Stimulated activated CD8-positive, alpha-beta memory T cell treated with anti-CD3 and anti-CD28 coated beads, Interleukin-2, amount 100 ng/mL, for 1 hour (primary cell): ENCODE results near the gene SERP1.
"Not testable (repeated sequence)": the region's sequence is repeated elsewhere in the genome, so short reads cannot be mapped to it uniquely, and the experiment has no call there.

Experiments used
- DNase-seq, 2 donors: peaks; one replicate each; pipeline ENCODE4 v3.0.0-alpha.2; 2020; ENCODE audit warnings: low read depth in 2 of 2

Gene SERP1

DNA sequence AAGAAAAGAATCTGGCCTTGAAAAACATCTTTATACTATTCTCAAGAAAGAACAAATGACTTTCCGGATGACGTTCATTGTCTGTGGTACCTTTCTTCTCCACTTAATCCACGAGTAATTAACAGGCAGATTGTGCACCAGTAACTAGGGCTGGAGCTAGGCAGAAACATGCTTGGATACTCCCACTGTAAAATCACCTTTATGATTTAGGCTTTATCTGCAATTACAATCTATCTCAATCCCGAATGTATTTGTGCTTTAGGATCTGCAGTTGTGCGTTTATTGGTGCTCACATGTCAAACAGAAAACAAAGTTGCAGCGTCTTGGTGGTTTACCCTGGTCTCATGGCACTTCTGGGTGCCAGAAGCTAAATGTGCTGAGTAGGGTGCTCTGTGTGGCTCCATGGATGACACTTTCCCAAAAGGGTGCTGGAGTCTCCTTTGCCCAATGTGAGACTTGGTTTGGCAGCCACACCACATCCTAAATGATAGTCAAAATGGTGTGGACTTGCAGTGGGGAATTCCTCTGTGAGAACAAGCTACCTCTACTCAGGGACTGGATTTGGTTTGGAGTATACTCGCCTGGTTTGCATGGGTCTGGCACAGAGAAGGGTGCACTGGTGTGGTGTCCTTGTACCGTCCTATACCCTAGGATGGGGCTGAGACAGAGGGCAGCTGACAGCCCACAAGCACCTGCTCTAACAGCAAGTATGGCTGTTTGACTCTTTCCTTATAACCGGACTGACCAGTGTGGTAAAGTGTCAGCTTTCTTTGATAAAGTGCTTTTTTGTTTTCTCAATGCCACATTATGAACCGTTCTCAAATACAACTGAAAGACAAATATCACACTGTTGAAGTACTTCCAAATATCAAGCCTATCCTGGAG, 7.7 kb downstream of the SERP1 start:
- no peak for DNase-seq

DNA sequence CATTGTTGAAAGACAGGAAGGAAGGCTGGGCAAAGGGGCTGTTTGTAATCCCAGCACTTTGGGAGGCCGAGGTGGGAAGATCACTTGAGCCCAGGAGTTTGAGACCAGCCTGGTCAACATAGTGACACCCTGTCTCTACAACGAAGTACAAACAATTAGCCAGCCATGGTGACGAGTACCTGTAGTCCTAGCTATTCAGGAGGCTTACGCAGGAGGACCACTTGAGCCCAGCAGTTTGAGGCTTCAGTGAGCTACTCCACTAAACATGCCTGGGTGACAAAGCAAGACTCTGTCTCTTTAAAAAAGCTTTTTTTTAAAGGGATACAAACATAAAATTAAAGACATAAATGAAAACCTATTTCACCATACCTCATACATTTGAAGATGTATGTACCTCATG, 11.1 kb downstream of the SERP1 start:
- no peak for DNase-seq

DNA sequence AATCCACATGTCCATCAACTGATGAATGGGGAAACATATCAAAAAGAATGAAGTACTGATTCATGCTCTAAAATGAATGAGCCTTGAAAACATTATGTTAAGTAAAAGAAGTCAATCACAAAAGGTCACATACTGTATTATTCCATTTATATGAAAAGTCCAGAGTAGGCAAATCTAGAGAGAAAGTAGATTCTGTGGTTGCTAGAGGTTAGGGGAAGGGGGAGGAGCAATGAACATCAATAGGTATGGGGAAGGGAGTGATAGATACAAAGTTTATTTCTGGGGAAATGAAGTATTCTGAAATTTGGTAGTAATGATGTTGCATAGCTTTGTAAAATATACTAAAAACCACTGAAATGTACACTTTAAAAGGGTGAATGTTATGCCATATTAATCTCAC, 14.5 kb downstream of the SERP1 start:
- DNase-seq = no peak

DNA sequence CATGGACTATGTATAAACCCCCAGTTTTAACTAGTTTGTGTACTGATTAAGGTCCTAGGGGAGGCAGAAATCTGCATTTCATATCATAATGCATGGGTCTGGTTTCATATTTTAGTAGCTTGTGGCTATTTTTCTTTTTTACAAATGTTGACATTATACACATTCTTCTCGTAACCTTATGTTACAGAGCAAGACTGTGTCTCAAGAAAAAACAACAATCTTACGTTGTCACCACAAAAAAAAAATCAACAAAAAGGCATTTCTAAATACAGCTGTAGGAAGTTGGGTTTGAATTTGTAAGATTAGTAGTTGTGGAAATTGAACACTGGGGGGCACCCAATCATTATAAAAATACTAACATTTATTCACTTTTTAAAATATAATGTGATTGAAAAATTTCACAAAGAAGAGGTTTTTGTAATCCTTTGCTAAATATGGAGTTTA, 17.9 kb downstream of the SERP1 start:
- no peak for DNase-seq

DNA sequence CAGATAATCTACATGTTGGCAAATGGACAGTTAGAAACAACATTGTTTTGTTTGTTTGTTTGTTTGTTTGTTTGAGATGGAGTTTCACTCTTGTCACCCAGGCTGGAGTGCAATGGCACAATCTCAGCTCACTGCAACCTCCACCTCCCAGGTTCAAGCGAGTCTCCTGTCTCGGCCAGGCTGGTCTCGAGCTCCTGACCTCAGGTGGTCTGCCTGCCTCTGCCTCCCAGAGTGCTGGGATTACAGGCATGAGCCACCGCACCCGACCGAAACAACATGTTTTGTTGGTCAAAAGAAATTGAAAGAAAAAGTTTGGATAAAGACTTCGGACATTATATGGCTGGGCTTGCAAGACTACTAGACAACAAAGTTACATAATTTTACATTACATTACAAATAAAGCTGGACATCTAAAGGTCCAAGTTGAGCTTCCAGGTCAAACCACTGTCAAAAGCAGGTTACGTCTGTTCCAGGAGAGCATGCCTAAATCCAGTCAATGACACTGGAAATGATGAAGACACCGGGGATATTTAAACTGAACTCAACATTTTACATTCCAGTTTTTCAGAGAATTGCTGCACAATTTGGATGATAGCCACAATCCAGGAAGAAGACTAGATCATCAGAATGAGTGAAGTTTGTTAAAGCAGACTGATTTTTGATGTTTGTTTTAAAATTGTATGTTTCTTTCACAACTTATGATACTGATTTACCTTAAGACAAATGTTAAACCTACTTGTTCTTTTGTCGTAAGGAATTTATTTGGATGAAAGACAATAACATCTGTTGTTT, 18.6 kb downstream of the SERP1 start:
- DNase-seq = no peak

DNA sequence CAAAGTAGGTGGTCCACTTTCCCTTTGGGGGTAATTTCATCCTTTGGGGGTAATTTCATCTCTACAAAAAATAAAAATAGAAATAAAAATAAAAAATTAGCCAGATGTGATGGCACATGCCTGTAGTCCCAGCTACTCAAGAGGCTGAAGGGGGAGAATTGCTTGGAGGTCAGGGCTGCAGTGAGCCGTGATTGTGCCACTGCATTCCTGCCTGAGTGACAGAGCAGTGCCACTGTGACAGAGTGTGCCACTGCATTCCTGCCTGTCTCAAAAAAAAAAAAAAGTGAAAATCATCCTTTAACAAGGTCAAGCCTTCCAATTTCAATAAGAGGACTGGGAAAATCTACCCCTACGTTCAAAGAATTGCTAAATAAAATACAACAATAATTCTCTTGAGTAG, 22.8 kb downstream of the SERP1 start:
- DNase-seq = no peak

DNA sequence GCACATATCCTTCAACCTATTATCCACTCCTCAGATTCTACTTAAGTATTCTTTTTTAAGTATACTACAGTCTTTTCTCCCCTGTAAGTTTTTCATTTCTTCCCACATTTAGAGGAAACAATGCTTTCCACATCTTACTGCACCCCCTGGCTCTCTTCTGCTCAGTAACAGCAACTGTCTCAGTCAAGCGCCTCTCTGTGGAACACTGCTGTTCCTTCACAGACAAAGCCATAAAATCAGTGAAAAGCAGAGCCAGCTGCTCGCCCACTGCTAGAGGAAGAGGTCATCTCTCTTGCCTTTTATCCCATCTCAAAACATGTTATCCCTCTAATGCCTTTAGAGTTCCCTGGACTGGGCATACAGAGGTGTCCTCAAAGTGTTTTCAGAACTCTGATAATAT, 24.8 kb downstream of the SERP1 start:
- no peak for DNase-seq

DNA sequence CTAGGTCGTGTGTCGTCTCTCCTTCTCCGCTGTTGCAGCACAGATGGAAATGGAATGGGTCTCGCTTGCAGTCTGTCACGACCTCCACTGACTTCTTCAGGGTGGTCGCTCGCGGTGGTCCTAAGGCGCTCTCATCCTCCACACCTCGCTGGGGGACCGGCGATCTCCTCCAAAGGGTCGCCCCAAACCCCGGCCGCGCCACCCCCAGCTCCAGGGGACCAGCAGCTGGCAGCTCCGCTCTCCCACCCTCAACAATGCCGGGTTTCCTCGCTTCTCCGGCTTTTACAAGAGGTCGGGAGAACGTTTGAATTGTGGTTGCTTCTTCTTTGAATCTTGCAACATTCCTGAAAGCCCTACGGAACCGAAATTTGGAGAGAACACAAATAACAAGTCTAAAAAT, 25.9 kb downstream of the SERP1 start:
- no peak for DNase-seq

DNA sequence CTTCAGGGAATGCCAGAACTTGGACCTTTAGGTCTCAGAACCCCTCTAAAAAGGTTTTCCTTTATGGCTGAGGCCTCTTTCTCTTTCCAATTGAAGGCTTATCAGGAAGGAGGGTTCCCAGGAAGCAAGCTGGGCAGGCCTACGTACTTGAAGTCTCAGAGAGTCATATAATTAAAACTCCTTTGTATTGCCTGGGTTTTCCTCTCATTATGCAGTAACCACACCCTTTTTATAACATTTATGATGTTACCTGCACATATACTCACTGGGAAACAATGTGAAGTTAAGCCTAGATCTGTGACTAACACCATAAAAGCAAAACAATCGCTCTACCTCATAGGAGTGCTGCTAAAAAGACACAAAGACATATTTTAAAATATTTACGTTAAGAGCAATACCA, 27.3 kb downstream of the SERP1 start:
- DNase-seq = no peak

DNA sequence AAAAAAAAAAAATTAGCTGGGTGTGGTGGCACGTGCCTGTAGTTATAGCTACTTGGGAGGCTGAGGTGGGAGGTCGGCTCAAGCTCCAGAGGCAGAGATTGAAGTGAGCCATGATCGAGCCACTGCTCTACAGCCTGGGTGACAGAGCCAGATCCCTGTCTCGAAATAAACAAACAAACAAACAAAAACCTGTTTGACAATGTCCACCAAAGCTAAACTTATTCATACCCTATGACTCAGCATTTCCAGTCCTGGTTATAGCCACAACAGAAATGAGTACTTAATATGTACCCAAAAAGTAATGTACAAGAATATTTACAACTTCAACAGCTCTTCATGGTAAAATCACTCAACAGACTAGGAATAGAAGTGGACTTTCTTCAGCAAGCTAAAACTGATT, 31.1 kb downstream of the SERP1 start:
- DNase-seq = no peak

DNA sequence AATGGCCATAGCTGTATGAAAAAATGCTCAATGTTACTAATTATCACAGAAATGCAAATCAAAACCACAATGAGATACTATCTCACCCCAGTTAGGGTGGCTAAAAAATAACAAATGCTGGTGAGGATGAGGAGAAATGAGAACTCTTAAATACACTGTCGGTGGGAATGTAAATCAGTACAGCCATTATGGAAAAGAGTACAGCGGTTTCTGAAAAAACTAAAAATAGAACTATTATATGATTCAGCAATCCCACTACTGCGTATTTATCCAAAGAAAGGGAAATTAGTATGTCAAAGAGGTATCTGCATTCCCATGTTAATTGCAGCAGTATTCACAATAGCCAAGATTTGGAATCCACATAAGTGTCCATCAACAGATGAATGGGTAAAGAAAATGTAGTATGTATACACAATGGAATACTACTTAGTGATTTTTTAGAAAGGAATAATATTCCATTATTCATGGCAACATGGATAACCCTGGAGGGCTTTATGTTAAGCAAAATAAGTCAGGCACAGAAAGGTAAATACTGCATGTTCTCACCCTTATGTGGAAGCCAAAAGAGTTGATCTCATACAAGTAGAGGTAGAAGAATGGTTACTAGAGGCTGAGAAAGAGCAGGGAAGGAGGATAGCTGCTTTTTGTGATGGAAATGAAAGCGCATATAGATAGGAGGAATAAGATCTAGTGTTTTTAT, 35.0 kb downstream of the SERP1 start:
- DNase-seq = no peak

DNA sequence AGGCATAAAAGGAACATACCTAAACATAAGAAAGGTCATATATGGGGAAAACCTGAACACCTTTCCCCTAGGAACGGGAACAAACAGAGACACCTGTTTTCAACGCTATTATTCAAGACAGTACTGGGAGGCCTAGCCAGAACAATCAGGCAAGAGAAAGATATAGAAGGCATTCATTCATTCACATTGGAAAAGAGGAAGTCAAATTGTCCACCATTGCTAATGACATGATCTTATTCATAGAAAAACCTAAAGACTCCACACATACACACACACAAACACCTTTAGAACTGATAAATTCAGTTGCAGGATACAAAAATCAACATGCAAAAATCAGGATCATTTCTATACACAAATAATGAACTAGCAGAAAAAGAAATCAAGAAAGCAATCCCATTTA, 36.5 kb downstream of the SERP1 start:
- DNase-seq = no peak

DNA sequence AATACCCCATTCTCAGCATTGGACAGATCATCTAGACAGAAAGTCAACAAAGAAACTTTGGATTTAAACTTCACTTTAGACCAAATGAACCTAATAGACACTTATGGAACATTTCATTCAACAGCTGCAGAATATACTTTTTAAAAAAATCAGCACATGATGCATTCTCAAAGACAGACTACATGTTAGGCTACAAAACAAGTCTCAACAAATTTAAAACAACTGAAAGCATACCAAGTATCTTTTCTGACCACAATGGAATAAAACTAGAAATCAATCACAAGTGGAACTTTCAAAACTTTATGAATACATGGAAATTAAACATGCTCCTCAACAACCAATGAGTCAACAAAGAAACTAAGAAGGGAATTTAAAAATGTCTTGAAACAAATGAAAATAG, 37.9 kb downstream of the SERP1 start:
- no peak for DNase-seq

DNA sequence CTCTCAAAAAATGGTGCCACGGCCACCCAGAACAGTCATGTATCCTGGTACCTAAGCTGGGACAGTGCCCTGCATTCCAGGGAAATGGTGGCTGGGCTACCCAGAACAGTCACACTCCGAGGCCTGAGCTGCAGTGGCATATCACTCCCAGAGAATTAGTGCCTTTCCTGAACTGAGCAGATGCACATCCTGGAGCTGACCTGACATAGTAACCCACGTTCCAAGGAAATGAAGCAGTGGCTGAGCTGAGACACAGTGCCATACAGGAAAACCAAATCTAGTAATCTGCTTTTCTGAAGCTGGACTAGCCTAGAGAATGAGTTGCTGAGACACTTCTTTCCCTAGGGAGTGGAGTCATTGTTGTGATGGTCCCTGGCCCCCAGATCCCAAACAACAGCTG, 41.8 kb downstream of the SERP1 start:
- DNase-seq = no peak

DNA sequence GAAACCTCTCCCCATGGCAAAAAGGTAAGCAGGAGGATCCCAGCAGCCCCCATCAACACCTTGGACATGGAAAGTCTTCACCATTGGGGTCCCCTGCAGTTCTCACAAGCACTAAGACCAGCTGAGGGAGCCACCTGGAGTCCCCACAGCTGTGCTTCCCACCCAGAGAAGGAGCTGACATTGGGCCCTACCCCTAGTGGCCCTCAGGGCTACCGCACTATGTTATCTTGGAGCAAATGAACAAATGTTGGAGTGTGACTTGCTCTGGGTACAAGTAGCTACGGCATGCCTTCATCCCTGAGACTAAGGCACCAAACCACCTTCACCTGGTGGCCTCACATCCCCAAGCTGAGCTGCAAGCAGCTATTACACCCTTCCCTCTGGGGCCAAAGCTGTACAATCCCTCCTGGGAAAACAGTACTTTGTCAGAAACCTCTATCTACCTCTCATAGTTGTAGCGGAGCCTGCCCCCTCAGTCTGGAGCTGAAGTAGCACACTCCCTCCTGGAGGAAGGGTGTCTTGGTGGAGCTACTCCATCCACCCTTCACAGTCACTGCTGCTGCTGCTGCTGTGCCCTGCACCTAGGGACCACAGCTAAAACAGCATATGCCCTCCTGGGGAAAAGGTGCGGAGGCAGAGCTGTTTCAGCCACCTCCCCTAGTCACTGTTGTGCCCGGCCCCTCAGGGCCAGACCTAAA, 42.7 kb downstream of the SERP1 start:
- DNase-seq = no peak

DNA sequence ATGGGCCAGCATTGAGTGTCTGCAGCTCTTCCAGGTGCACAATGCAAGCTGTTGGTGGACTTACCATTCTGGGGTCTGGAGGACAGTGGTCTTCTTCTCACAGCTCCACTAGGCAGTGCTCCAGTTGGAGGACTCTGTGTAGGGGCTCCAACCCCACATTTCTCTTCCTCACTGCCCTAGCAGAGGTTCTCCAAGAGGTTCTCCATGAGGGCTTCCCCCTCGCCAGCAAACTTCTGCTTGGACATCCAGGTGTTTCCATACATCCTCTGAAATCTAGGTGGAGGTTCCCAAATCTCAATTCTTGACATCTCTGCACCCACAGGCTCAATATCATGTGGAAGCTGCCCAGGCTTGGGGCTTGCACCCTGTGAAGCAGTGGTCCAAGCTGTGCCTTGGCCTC, 45.3 kb downstream of the SERP1 start:
- not testable (repeated sequence) for DNase-seq

DNA sequence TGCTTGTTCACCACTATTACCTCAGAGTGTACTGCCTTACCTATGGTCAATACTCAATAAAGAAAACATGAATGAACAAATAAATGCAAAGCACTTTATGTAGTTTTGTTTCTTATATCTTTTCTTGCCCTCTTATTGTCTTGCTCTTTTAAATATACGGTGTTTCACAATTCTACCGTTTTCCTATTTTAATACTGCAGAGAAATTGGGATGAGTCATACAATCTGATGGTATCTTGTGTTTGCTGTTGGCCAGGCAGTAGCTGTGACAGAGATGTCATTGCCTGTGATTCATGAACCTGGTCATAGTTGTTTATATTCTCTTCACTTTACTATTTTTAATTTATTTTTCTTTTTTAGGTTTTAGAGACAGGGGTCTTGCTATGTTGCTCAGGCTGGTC, 48.3 kb downstream of the SERP1 start:
- no peak for DNase-seq

DNA sequence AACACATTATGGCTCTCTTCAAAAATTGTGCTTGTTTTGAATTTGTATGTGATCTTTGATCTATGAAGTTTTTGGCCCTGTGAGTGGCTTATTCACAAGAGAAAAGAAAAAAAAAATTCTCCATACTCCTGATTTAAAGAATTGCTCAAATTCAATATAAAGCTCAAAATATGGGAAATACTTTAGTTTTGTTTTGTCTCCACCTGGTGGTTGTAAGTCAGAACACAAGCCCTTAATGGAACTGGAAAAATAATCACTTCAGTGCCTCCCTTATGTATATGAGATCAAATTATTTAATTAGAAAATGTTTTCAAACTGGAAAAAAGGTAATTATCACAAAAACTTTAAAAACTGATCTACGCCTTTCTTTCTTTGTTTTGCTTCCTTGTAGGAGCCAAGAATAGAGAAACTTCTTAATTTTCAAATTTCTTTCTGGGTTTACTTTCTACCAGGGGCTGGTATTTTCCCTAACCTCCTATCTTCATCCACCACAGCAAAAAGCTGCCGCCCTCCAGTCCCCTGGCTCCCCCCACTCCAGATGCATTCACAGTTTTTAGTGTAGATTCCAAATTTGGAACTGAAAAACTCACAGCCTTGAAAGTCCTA, 50.6 kb downstream of the SERP1 start:
- DNase-seq = no peak

DNA sequence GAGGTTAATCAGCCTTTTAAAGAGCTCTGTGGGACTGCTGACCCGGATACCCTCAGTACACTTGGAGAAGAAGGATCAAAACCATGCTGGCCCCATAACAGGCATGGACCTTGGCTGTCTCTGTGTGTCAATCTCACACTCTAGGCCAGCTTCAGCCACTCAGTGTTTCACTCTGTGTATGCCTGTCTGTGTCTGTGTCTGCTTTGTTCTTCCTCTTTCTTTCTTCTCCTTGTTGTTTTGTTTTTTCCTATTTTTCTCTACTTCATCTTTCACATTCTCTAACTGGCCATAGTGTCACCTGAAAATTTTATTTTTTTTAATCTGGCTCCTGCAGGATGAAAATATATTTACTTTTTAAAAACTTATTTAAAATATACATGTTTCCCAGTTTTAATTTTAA, 51.1 kb downstream of the SERP1 start:
- DNase-seq = no peak

DNA sequence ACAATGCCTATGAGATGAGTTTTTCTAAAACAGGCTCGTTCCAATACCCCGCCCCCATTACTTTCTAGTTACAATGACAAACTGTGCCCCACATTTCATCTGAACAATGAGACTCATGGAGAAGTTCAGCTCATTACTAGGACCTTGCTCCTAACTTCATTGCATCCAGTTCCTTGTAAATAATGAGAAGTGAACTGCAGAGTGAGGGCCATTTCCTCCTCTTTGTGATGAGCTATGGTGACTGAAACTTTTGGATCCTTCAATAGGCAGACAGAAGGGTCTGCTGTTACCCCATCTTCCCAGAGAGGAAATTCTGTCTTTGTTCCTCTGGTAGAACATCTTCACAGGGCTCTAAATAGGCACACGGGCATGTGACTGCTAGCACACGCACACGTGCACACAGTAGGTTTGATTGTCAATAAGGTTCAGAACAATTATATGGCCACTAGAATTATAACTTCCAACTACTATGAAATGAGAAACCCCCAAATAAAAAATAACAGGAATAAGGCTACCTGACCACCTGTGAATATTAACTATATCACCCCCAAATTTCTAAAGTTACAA, 51.8 kb downstream of the SERP1 start:
- DNase-seq = no peak
